Measurements from ENCODE around the gene LILRA1.
"Not testable (repeated sequence)": the region's sequence is repeated elsewhere in the genome, so short reads cannot be mapped to it uniquely, and the experiment has no call there.

The LILRA1 gene

DNA sequence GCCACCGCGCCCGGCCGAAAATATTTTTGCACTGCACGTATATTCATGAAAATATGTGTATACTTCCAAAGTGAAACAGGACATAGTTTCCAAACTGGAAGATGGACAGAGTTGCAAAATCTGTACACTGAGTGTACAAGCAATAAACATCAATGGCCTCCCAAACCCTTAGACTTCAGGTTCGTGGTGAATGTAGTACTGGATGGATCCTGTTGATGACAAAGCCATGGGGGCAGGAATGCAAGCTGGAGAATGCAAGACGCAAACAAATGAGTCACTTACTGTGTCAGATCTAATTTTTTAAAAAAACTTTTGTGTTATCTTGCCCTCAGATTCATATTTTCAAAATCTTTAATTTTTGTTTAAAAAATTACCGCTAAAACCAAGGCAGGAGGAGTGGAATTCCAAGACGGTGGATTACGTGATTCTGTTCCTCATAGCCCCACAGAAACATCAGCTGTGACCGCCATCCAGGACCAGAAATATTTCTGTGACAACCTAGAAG lies 32.5 kb upstream of the LILRA1 start:
- no peaks in the 10 kb centered on the region for H3K9me3 ChIP-seq (ENCODE audit: control insufficient read depth, low read length)
- H3K4me1 ChIP-seq = no peaks in the 10 kb centered on the region
- no peaks in the 10 kb centered on the region for H3K27me3 ChIP-seq (ENCODE audit: control insufficient read depth, insufficient read depth, low read length)
- H3K9ac ChIP-seq = no peak overlapping the region
- TF ChIP-seq, protein P1, sequence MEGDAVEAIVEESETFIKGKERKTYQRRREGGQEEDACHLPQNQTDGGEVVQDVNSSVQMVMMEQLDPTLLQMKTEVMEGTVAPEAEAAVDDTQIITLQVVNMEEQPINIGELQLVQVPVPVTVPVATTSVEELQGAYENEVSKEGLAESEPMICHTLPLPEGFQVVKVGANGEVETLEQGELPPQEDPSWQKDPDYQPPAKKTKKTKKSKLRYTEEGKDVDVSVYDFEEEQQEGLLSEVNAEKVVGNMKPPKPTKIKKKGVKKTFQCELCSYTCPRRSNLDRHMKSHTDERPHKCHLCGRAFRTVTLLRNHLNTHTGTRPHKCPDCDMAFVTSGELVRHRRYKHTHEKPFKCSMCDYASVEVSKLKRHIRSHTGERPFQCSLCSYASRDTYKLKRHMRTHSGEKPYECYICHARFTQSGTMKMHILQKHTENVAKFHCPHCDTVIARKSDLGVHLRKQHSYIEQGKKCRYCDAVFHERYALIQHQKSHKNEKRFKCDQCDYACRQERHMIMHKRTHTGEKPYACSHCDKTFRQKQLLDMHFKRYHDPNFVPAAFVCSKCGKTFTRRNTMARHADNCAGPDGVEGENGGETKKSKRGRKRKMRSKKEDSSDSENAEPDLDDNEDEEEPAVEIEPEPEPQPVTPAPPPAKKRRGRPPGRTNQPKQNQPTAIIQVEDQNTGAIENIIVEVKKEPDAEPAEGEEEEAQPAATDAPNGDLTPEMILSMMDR (IDR thresholded peaks at IDR 0.05) = no peak
- H3K4me2 ChIP-seq (ENCODE audit: low read length) = no peak overlapping the region
- H2AFZ ChIP-seq = no peak overlapping the region
- H3K36me3 ChIP-seq (ENCODE audit: control insufficient read depth, insufficient read depth, low read length) = no peaks in the 10 kb centered on the region
- H3K79me2 ChIP-seq = no peaks in the 10 kb centered on the region
- no peak overlapping the region for H3K27ac ChIP-seq
- no peak overlapping the region for H3K4me3 ChIP-seq (ENCODE audit: low read depth, low read length)

DNA sequence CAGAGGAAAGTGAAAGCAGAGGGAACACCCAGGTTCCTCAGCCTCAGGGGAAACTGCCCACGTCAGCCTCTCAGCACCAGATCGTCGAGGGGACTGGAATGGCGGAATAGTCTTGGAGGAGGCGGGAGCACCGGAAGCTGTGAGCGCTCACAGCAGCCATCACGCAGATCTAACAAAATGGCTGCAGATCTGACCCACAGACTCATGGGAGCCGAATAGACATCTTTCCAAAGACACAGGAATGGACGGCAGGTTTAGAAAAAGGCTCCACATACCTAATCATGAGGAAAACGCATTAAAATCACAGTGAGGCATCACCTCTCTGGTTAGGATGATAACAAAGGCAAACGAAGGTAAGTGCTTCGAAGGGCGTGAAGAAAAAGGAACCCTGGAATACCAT lies 31.6 kb upstream of the LILRA1 start:
- Histone ChIP-seq H2AFZ (no peak overlapping the region), H3K79me2 (no peaks in the 10 kb centered on the region), H3K9ac (no peak overlapping the region), H3K27me3 (ENCODE audit: control insufficient read depth, insufficient read depth, low read length) (no peaks in the 10 kb centered on the region), H3K4me2 (ENCODE audit: low read length) (no peak overlapping the region), H3K9me3 (ENCODE audit: control insufficient read depth, low read length) (no peaks in the 10 kb centered on the region), H3K4me3 (ENCODE audit: low read depth, low read length) (no peak overlapping the region), H3K27ac (no peak overlapping the region), H3K36me3 (ENCODE audit: control insufficient read depth, insufficient read depth, low read length) (no peaks in the 10 kb centered on the region), H3K4me1 (no peaks in the 10 kb centered on the region)
- TF ChIP-seq, protein P1 (IDR thresholded peaks at IDR 0.05) = no peak

DNA sequence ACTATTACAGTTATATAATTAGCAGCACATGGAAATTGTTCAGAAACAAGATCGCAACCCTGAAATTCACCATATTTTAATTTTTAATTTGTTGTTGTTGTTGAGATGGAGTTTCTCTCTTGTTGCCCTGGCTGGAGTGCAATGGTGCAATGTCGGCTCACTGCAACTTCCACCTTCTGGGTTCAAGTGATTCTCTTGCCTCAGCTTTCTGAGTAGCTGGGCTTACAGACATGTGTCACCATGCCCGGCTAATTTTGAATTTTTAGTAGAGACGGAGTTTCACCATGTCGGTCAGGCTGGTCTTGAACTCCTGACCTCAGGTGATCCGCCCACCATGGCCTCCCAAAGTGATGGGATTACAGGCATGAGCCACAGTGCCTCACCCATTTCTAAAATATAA lies 30.2 kb upstream of the LILRA1 start:
- H3K4me3 ChIP-seq (ENCODE audit: low read depth, low read length); H3K79me2 ChIP-seq; H3K27ac ChIP-seq; H3K27me3 ChIP-seq (ENCODE audit: control insufficient read depth, insufficient read depth, low read length); H2AFZ ChIP-seq; H3K9me3 ChIP-seq (ENCODE audit: control insufficient read depth, low read length); H3K4me1 ChIP-seq; H3K36me3 ChIP-seq (ENCODE audit: control insufficient read depth, insufficient read depth, low read length); H3K9ac ChIP-seq; H3K4me2 ChIP-seq (ENCODE audit: low read length): not testable (repeated sequence)

GRCh38 chr19:54570316-54570715 lies 23.1 kb upstream of the LILRA1 start:
- Histone ChIP-seq H3K4me3 (ENCODE audit: low read depth, low read length) (no peak overlapping the region), H3K4me1 (no peaks in the 10 kb centered on the region), H2AFZ (no peak overlapping the region), H3K79me2 (no peaks in the 10 kb centered on the region), H3K27ac (no peak overlapping the region), H3K9ac (no peak overlapping the region), H3K36me3 (ENCODE audit: control insufficient read depth, insufficient read depth, low read length) (no peaks in the 10 kb centered on the region), H3K9me3 (ENCODE audit: control insufficient read depth, low read length) (no peaks in the 10 kb centered on the region), H3K27me3 (ENCODE audit: control insufficient read depth, insufficient read depth, low read length) (no peaks in the 10 kb centered on the region), H3K4me2 (ENCODE audit: low read length) (no peak overlapping the region)
- TF ChIP-seq, protein P1 (IDR thresholded peaks at IDR 0.05) = no peak

DNA sequence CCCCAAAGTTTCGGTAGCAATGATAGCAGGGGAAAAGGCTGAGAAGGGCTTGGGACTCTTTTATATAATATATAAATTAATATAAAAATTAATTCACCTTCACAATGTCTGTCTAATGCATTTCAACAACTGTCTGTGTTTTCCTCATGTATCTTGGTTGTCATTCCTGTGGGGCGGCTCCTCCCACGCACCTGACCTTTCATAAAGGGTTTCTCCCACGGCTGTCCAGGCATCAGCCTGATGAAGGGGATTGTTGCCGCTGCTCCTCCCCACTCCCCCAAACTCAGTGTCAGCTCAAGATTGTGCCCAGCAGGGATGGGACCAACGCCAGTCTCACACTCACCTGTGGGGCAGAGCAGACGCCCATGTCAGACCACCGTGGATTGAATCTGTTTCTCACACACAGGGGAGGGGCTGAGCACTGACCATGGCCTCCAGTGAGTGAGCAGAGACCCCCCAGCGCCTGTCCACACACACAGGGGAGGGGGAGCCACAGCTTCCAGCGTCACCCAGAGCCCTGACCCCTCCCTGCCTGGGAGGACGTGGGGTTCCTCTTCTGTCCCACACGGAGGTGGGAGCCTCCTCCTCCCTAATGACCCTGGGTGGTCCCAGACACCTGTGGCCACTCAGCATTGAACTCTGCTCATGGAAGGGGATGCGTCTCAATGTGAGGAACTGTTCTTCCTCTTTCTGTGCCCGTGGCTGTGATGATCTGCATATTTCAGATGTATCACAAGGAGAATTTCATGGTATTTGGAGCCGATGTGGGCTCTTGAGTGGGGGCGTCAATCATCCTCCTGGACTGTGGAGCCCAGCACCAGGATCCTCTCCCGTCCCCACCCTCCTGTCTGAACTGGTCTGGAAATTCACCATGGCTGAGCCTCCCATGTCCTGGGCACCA lies 21.5 kb upstream of the LILRA1 start:
- not testable (repeated sequence) for H3K27ac ChIP-seq; H3K4me2 ChIP-seq (ENCODE audit: low read length); H2AFZ ChIP-seq; H3K9ac ChIP-seq; H3K79me2 ChIP-seq; H3K36me3 ChIP-seq (ENCODE audit: control insufficient read depth, insufficient read depth, low read length); H3K4me3 ChIP-seq (ENCODE audit: low read depth, low read length); H3K9me3 ChIP-seq (ENCODE audit: control insufficient read depth, low read length); H3K27me3 ChIP-seq (ENCODE audit: control insufficient read depth, insufficient read depth, low read length); H3K4me1 ChIP-seq

Data from parathyroid adenoma (tissue), 2 donors.